Epithelial cell of prostate (primary cell): Measurements from ENCODE around the gene AMPD3.

Experiments
- DNase-seq: peaks from one replicate; pipeline ENCODE4 v3.0.0-alpha.2; 2011; ENCODE audit warnings: low read depth, low spot score
- H3K27ac ChIP-seq: fragments of 450-650 bp; 2 replicates; pipeline ENCODE4 v1.5.1; 2017; ENCODE audit warnings: mild to moderate bottlenecking

The AMPD3 gene

GRCh38 chr11:10486161-10486840, 31.2 kb downstream of the AMPD3 start:
- peak overlapping the region; percentile 98 for H3K27ac ChIP-seq
- DNase-seq, result no peak

- no peak for DNase-seq
- peak overlapping the region; percentile 98 for H3K27ac ChIP-seq
Measured at GRCh38 chr11:10487002-10487647, 32.1 kb downstream of the AMPD3 start.

GRCh38 chr11:10488121-10488933, 33.3 kb downstream of the AMPD3 start:
- peak overlapping the region; percentile 98 for H3K27ac ChIP-seq
- peak; percentile 91 for DNase-seq

GRCh38 chr11:10488934-10489691, 34.0 kb downstream of the AMPD3 start:
- peak; percentile 91 for DNase-seq
- peak overlapping the region; percentile 98 for H3K27ac ChIP-seq

GRCh38 chr11:10490032-10490397, 35.0 kb downstream of the AMPD3 start:
- no peak for DNase-seq
- H3K27ac ChIP-seq, result peak overlapping the region; percentile 98

GRCh38 chr11:10490398-10491241, 35.6 kb downstream of the AMPD3 start:
- DNase-seq, result no peak
- peak overlapping the region; percentile 98 for H3K27ac ChIP-seq

- H3K27ac ChIP-seq, result no peak overlapping the region
- DNase-seq, result no peak
Measured at GRCh38 chr11:10492084-10492483, 37.0 kb downstream of the AMPD3 start.

GRCh38 chr11:10493041-10493663, 38.1 kb downstream of the AMPD3 start:
- no peak overlapping the region for H3K27ac ChIP-seq
- DNase-seq, result no peak

GRCh38 chr11:10494636-10495463, 39.8 kb downstream of the AMPD3 start:
- no peak overlapping the region for H3K27ac ChIP-seq
- DNase-seq, result no peak

DNA sequence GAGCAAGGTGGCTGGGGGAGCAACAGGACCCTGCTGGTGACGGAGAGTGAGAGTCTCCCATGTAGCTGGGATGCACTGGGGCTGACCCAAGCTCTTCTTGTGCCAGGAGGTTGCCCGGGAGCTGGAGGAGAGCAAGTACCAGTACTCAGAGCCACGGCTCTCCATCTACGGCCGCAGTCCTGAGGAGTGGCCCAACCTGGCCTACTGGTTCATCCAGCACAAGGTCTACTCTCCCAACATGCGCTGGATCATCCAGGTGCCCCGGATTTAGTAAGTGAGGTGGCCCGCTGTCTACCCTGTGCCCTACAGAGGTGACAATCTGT, 40.4 kb downstream of the AMPD3 start:
- no peak overlapping the region for H3K27ac ChIP-seq
- DNase-seq, result no peak

GRCh38 chr11:10496296-10496936, 41.4 kb downstream of the AMPD3 start:
- no peak overlapping the region for H3K27ac ChIP-seq
- no peak for DNase-seq

DNA sequence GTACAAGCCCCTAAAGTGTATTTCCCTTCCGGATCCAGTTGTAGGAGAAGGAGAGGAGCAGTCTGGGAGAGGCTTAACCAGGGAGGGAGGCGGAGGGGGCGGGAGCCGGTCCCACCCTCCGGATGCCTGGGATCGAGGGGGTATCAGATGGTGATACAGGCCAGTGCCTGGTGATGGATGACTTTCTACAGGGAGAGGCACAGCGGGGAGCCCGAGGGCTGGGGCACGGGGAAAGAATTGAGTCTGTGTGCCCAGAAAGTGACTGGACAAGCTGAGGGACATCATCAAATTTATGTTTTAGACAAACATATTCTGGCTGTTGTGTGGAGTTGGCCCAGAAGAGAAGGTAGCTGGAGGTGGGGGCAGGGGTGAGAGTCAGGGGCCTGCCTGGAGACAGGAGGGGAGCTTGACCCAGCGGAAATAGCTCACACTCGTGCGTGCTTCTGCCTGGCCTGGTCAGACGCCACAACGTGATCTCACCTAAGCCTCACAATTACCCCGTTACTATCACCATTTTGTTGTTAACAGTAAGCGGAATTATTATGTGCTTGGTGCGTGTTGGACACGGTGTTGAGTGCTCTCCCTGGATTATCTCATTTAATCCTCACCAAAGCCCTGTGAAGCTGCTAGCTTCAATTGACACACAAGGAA, 42.4 kb downstream of the AMPD3 start:
- H3K27ac ChIP-seq, result no peak overlapping the region
- no peak for DNase-seq

- no peak for DNase-seq
Measured at GRCh38 chr11:10498022-10498400, 42.9 kb downstream of the AMPD3 start.

DNA sequence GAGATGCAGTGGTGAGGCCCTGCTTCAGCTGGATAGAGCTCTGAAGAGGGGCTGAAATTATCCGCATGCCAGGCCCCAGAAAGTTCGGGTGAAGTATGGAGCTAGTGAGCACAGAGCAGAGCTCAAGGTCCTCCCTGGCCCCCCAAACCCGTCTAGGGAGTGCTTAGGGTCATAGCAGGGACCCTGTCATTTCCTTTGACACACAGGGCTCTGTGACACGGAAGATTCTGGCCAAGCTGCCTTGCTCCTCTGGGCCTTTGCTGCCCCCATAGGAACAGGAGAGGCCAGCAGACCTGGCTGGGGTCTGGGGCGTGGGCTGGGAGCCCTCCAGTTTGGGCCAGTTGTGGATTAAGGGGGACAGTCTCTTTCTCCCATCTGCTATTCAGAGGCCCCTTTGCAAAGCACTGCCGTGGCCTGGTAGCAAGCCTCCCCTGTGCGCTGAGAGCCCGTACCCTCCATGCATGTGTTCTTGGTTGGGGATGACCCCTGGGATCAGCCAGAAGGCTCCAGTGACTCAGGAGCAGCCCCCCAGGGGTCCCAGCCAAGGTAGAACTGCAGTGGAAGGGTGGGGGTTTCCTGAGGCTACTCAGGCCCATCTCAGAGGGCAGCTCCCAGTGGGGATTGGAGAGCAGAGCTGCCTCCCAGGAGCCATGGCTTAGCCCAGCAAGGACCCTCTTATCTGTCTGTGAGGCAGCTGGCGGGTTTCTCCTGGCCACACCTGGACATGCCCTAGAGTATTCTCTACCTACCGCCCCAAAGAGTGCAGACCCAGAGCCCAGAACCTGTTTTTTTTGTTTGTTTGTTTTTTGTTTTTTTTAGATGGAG, 43.6 kb downstream of the AMPD3 start:
- no peak for DNase-seq
- H3K27ac ChIP-seq, result no peak overlapping the region

More at GRCh38 chr11:10498022-10498400, 42.9 kb downstream of the AMPD3 start:
- H3K27ac ChIP-seq, result no peak overlapping the region

GRCh38 chr11:10499452-10499851, 44.4 kb downstream of the AMPD3 start:
- no peak for DNase-seq
- H3K27ac ChIP-seq, result no peak overlapping the region

GRCh38 chr11:10499874-10500601, 45.0 kb downstream of the AMPD3 start:
- H3K27ac ChIP-seq, result no peak overlapping the region
- no peak for DNase-seq
